Measurements from ENCODE around the gene ADGRA1. TPM values are rescaled to one million over a fixed set of nuclear protein-coding genes. Genes with fewer than 3 reads are reported as not detected.

ADGRA1 gene
- total and polyA plus RNA-seq, 7 donors, result under 0.01 to 0.28 (median 0.08) TPM; not detected in 3

DNA sequence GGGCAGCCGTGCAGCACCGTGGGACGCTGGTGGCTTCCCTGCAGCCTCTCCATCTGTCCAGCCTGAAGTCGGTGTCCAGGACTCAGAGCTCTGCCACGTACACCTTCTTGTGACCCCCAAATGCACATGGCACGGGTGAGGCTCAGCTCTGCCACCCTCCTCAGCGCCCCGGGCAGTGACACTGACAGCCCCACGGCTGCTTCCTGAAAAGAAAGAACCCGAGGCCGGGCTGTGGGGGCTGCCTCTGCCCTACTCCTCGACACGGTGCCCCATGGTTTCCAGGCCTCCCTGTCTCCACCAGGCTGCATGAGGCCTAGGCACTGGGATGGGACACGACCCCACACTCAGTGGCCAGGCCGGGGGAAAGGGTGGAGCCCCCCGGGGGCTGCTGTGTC, 13.7 kb downstream of the ADGRA1 start:
- H3K27ac ChIP-seq, result no peak overlapping the region
- H3K4me1 ChIP-seq, result peaks cover 0 to 8% (median 2%) of the 10 kb centered on the region in 4 donors
- no peaks in the 10 kb centered on the region for H3K36me3 ChIP-seq
- 29 to 41% methylated on average over 16 of the region's 16 CpGs for WGBS, 2 donors
- H3K27me3 ChIP-seq, result peaks cover 7 to 92% (median 42%) of the 10 kb centered on the region in 3 donors
- intact Hi-C loops (cut with DNase I), result no loop called here
- DNase-seq, result no peak
- H3K9me3 ChIP-seq, result peaks cover 0 to 2% (median under 1%) of the 10 kb centered on the region in 4 donors
- TF ChIP-seq POLR2AphosphoS5 (IDR thresholded peaks at IDR 0.05), result no peak
- TF ChIP-seq POLR2A (IDR thresholded peaks at IDR 0.05), result no peak
- TF ChIP-seq EP300 (IDR thresholded peaks at IDR 0.05), result no peak
- TF ChIP-seq, protein P1, sequence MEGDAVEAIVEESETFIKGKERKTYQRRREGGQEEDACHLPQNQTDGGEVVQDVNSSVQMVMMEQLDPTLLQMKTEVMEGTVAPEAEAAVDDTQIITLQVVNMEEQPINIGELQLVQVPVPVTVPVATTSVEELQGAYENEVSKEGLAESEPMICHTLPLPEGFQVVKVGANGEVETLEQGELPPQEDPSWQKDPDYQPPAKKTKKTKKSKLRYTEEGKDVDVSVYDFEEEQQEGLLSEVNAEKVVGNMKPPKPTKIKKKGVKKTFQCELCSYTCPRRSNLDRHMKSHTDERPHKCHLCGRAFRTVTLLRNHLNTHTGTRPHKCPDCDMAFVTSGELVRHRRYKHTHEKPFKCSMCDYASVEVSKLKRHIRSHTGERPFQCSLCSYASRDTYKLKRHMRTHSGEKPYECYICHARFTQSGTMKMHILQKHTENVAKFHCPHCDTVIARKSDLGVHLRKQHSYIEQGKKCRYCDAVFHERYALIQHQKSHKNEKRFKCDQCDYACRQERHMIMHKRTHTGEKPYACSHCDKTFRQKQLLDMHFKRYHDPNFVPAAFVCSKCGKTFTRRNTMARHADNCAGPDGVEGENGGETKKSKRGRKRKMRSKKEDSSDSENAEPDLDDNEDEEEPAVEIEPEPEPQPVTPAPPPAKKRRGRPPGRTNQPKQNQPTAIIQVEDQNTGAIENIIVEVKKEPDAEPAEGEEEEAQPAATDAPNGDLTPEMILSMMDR (IDR thresholded peaks at IDR 0.05), result no peak
- H3K4me3 ChIP-seq, result no peak overlapping the region

GRCh38 chr10:133102415-133103095, 14.8 kb downstream of the ADGRA1 start:
- WGBS, 2 donors, result 75 to 85% methylated on average over 29 of the region's 29 CpGs
- H3K4me3 ChIP-seq, result no peak overlapping the region
- no peak for TF ChIP-seq EP300 (IDR thresholded peaks at IDR 0.05)
- TF ChIP-seq POLR2A (IDR thresholded peaks at IDR 0.05), result no peak
- TF ChIP-seq POLR2AphosphoS5 (IDR thresholded peaks at IDR 0.05), result no peak
- TF ChIP-seq, protein P1 (IDR thresholded peaks at IDR 0.05), result no peak
- no peak for DNase-seq
- peaks cover 0 to 8% (median 2%) of the 10 kb centered on the region in 4 donors for H3K4me1 ChIP-seq
- H3K27ac ChIP-seq, result no peak overlapping the region
- H3K9me3 ChIP-seq, result peaks cover 0 to 7% (median 5%) of the 10 kb centered on the region in 4 donors
- peaks cover 7 to 81% (median 33%) of the 10 kb centered on the region in 3 donors for H3K27me3 ChIP-seq
- H3K36me3 ChIP-seq, result no peaks in the 10 kb centered on the region
- intact Hi-C loops (cut with DNase I), result no loop called here

DNA sequence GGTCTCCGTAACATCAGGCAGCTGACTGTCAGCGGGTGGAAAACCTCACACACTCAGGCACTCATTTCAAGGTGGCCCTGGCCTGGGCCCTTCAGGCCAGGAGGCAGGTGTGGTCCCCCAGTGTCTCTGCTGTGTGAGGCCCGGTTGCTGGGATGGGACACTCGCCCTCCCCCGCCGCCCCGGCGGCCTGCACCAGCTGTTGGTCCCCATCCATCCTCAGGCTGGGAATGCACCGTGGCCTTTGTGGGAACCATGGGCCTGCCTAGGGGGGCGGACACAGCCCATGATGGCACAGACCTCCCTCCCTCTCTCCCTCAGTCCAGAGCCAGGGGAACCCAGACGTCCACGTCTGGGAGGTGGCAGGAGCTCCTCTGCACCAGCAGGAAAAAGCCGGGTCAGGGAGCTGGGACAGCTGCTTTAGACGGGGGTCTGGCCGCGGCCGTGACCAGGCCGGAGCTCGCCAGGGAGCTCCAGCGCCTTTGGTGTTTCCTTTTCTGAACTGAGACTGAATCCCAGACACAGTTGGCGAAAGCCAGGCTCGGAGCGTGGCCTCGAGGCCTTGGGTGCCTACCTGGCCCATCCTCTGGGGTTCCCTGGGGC, 15.7 kb downstream of the ADGRA1 start:
- TF ChIP-seq, protein P1 (IDR thresholded peaks at IDR 0.05), result no peak
- TF ChIP-seq POLR2AphosphoS5 (IDR thresholded peaks at IDR 0.05) (no peak), EP300 (IDR thresholded peaks at IDR 0.05) (no peak), POLR2A (IDR thresholded peaks at IDR 0.05) (no peak)
- Histone ChIP-seq H3K36me3 (no peaks in the 10 kb centered on the region), H3K9me3 (peaks cover 5 to 13% (median 10%) of the 10 kb centered on the region in 4 donors), H3K27me3 (peaks cover 7 to 74% (median 30%) of the 10 kb centered on the region in 3 donors), H3K4me3 (no peak overlapping the region), H3K4me1 (peaks cover 0 to 8% (median 2%) of the 10 kb centered on the region in 4 donors), H3K27ac (no peak overlapping the region)
- intact Hi-C loops (cut with DNase I), result no loop called here
- DNase-seq, result no peak
- 84 to 86% methylated on average over 24 of the region's 24 CpGs for WGBS, 2 donors

- intact Hi-C loops (cut with DNase I), result no loop called here
- TF ChIP-seq POLR2A (IDR thresholded peaks at IDR 0.05) (no peak), EP300 (IDR thresholded peaks at IDR 0.05) (no peak), POLR2AphosphoS5 (IDR thresholded peaks at IDR 0.05) (no peak)
- TF ChIP-seq, protein P1 (IDR thresholded peaks at IDR 0.05), result no peak
- H3K27me3 ChIP-seq, result peaks cover 7 to 66% (median 21%) of the 10 kb centered on the region in 3 donors
- H3K9me3 ChIP-seq, result peaks cover 5 to 13% (median 10%) of the 10 kb centered on the region in 4 donors
- no peak for DNase-seq
- H3K36me3 ChIP-seq, result no peaks in the 10 kb centered on the region
- WGBS, 2 donors, result 47 to 67% methylated on average over 40 of the region's 40 CpGs
- H3K4me1 ChIP-seq, result peaks cover 0 to 8% (median 2%) of the 10 kb centered on the region in 4 donors
- H3K4me3 ChIP-seq, result no peak overlapping the region
- H3K27ac ChIP-seq, result no peak overlapping the region
These were observed 16.6 kb downstream of the ADGRA1 start for GRCh38 chr10:133104068-133104962.

Measured in sigmoid colon (tissue), 7 donors.